ENCODE measurements around the gene ADAMTS2. TPM values are rescaled to one million over a fixed set of nuclear protein-coding genes. Genes with fewer than 3 reads are reported as not detected.

The ADAMTS2 gene
- total RNA-seq, 1 experiment from 2014 or later, result not detected

GRCh38 chr5:179278546-179278945, 66.7 kb downstream of the ADAMTS2 start:
- Histone ChIP-seq H3K36me3 (ENCODE audit: low read depth, low read length) (no peaks in the 10 kb centered on the region), H3K4me1 (ENCODE audit: insufficient read depth, low read length) (no peaks in the 10 kb centered on the region), H3K9ac (ENCODE audit: low read length) (no peak overlapping the region), H3K4me2 (ENCODE audit: low read length) (no peak overlapping the region), H4K20me1 (ENCODE audit: low read length) (no peaks in the 10 kb centered on the region), H2AFZ (ENCODE audit: low read length) (no peak overlapping the region), H3K79me2 (ENCODE audit: low read length) (no peaks in the 10 kb centered on the region), H3K27ac (ENCODE audit: low read length) (no peak overlapping the region), H3K9me2 (replicated peaks; ENCODE audit: low read length) (no peaks in the 10 kb centered on the region), H3F3A (ENCODE audit: low read length, unreplicated experiment) (no peaks in the 10 kb centered on the region), H3K9me3 (ENCODE audit: low read length) (no peaks in the 10 kb centered on the region), H3K27me3 (ENCODE audit: low read length) (0 out of 2 replicates have a peak, but pooled peaks cover 4% of the 10 kb centered on the region), H3K4me3 (ENCODE audit: low read length) (no peak overlapping the region)
- no peak for ATAC-seq
- no TSS peak for BruUV-seq (replicated peaks)
- intact Hi-C loops (cut with micrococcal nuclease), result no loop called here
- CTCF ChIA-PET, result no interaction called here
- POLR2A ChIA-PET (ENCODE audit: unreplicated experiment), result no interaction called here
- TF ChIP-seq CTCF (conservative IDR thresholded peaks at IDR 0.05; ENCODE audit: low read depth, low read length) (no peak), EZH2phosphoT487 (IDR thresholded peaks at IDR 0.05; ENCODE audit: borderline replicate concordance, low read length) (no peak)
- no peak for DNase-seq

GRCh38 chr5:179278119-179278518, 67.1 kb downstream of the ADAMTS2 start:
- Histone ChIP-seq H3K36me3 (ENCODE audit: low read depth, low read length) (no peaks in the 10 kb centered on the region), H3K27ac (ENCODE audit: low read length) (no peak overlapping the region), H3K9me3 (ENCODE audit: low read length) (no peaks in the 10 kb centered on the region), H3F3A (ENCODE audit: low read length, unreplicated experiment) (no peaks in the 10 kb centered on the region), H3K4me1 (ENCODE audit: insufficient read depth, low read length) (no peaks in the 10 kb centered on the region), H3K79me2 (ENCODE audit: low read length) (no peaks in the 10 kb centered on the region), H4K20me1 (ENCODE audit: low read length) (no peaks in the 10 kb centered on the region), H3K9me2 (replicated peaks; ENCODE audit: low read length) (no peaks in the 10 kb centered on the region), H3K27me3 (ENCODE audit: low read length) (0 out of 2 replicates have a peak, but pooled peaks cover 4% of the 10 kb centered on the region), H3K9ac (ENCODE audit: low read length) (no peak overlapping the region), H2AFZ (ENCODE audit: low read length) (no peak overlapping the region), H3K4me2 (ENCODE audit: low read length) (no peak overlapping the region), H3K4me3 (ENCODE audit: low read length) (no peak overlapping the region)
- no TSS peak for BruUV-seq (replicated peaks)
- DNase-seq, result no peak
- intact Hi-C loops (cut with micrococcal nuclease), result no loop called here
- no peak for ATAC-seq
- ChIA-PET CTCF (no interaction called here), POLR2A (ENCODE audit: unreplicated experiment) (no interaction called here)
- TF ChIP-seq EZH2phosphoT487 (IDR thresholded peaks at IDR 0.05; ENCODE audit: borderline replicate concordance, low read length) (no peak), EZH2 (IDR thresholded peaks at IDR 0.05; ENCODE audit: low read length, unreplicated experiment) (no peak), CTCF (conservative IDR thresholded peaks at IDR 0.05; ENCODE audit: low read depth, low read length) (no peak)

GRCh38 chr5:179276838-179277395, 68.3 kb downstream of the ADAMTS2 start:
- Histone ChIP-seq H3K79me2 (ENCODE audit: low read length) (no peaks in the 10 kb centered on the region), H3F3A (ENCODE audit: low read length, unreplicated experiment) (no peaks in the 10 kb centered on the region), H2AFZ (ENCODE audit: low read length) (no peak overlapping the region), H3K9me2 (replicated peaks; ENCODE audit: low read length) (no peaks in the 10 kb centered on the region), H3K36me3 (ENCODE audit: low read depth, low read length) (no peaks in the 10 kb centered on the region), H3K27ac (ENCODE audit: low read length) (no peak overlapping the region), H3K27me3 (ENCODE audit: low read length) (no peaks in the 10 kb centered on the region), H4K20me1 (ENCODE audit: low read length) (no peaks in the 10 kb centered on the region), H3K9me3 (ENCODE audit: low read length) (no peaks in the 10 kb centered on the region), H3K9ac (ENCODE audit: low read length) (no peak overlapping the region), H3K4me1 (ENCODE audit: insufficient read depth, low read length) (no peaks in the 10 kb centered on the region), H3K4me3 (ENCODE audit: low read length) (no peak overlapping the region), H3K4me2 (ENCODE audit: low read length) (no peak overlapping the region)
- intact Hi-C loops (cut with micrococcal nuclease), result no loop called here
- TF ChIP-seq CTCF (conservative IDR thresholded peaks at IDR 0.05; ENCODE audit: low read depth, low read length), result no peak
- TF ChIP-seq EZH2phosphoT487 (IDR thresholded peaks at IDR 0.05; ENCODE audit: borderline replicate concordance, low read length), result no peak
- TF ChIP-seq EZH2 (IDR thresholded peaks at IDR 0.05; ENCODE audit: low read length, unreplicated experiment), result no peak
- DNase-seq, result no peak
- POLR2A ChIA-PET (ENCODE audit: unreplicated experiment), result no interaction called here
- BruUV-seq (replicated peaks), result no TSS peak
- CTCF ChIA-PET, result no interaction called here
- ATAC-seq, result no peak
